Spleen (tissue), 11 donors: ENCODE data around the gene GLRA2. TPM values are rescaled to one million over a fixed set of nuclear protein-coding genes. Genes with fewer than 3 reads are reported as not detected.

Source experiments
- DNase-seq: peaks from one replicate; pipeline ENCODE4 v3.0.0-alpha.2; 2020
- H3K27ac ChIP-seq, 8 donors: fragments of 200-600 bp; sonication (generic) in 7 of 8; 1 replicate in 4 of 8; 2 replicates in 4 of 8; pipeline versions ENCODE4 v1.5.0 to v1.8.0; 2016 to 2021; ENCODE audit warnings: inconsistent platforms in 4 of 8, mild to moderate bottlenecking in 4 of 8, moderate library complexity in 1 of 8
- H3K27me3 ChIP-seq, 7 donors: fragments of 200-600 bp; sonication (generic) in 6 of 7; replicated peaks in 1 of 7; 1 replicate in 4 of 7; 2 replicates in 3 of 7; pipeline versions ENCODE4 v1.5.0 to v1.8.0; 2016 to 2021; ENCODE audit warnings: inconsistent platforms in 3 of 7, mild to moderate bottlenecking in 1 of 7
- H3K36me3 ChIP-seq, 6 donors: fragments of 200-600 bp; sonication (generic) in 5 of 6; 1 replicate in 4 of 6; 2 replicates in 2 of 6; pipeline versions ENCODE4 v1.5.0 to v1.8.0; 2016 to 2021; ENCODE audit warnings: inconsistent platforms in 2 of 6
- H3K4me1 ChIP-seq, 6 donors: fragments of 200-600 bp; sonication (generic) in 5 of 6; 1 replicate in 3 of 6; 2 replicates in 3 of 6; pipeline versions ENCODE4 v1.5.0 to v1.8.0; 2016 to 2021; ENCODE audit warnings: inconsistent platforms in 3 of 6
- H3K4me3 ChIP-seq, 8 donors: fragments of 200-600 bp; sonication (generic) in 7 of 8; 1 replicate in 4 of 8; 2 replicates in 4 of 8; pipeline versions ENCODE4 v1.5.0 to v1.8.0; 2016 to 2021; ENCODE audit warnings: inconsistent platforms in 4 of 8, mild to moderate bottlenecking in 4 of 8, moderate library complexity in 2 of 8
- H3K9me3 ChIP-seq, 8 donors: fragments of 200-600 bp; sonication (generic) in 7 of 8; 1 replicate in 4 of 8; 2 replicates in 4 of 8; pipeline versions ENCODE4 v1.5.0 to v1.8.0; 2016 to 2021; ENCODE audit warnings: inconsistent platforms in 4 of 8
- POLR2A ChIP-seq, 3 donors: fragments of 450-650 bp; IDR thresholded peaks; one replicate each; pipeline ENCODE4 v1.5.1; 2017; ENCODE audit warnings: antibody characterized with exemption in 3 of 3, mild to moderate bottlenecking in 1 of 3
- POLR2AphosphoS5 ChIP-seq, 3 donors: sonication (generic); formaldehyde crosslinking; IDR thresholded peaks; one replicate each; pipeline ENCODE4 v1.5.1; 2017; ENCODE audit warnings: antibody characterized with exemption in 3 of 3
- WGBS, 5 donors: extraction: QIAGEN DNeasy Blood & Tissue Kit in 3 of 5; methylation state at CpG; one replicate each; pipeline versions ENCODE4 v1.1.5 to v1.1.7; 2013 to 2018; 5-methylcytosine and 5-hydroxymethylcytosine counted together
- intact Hi-C: fragments of 100-400 bp; cut with DNase I; formaldehyde crosslinking; loops from one replicate; pipeline ENCODE4 v1.15.0; 2023; ENCODE audit warnings: low total_unique reads
- polyA plus RNA-seq, 3 donors: library from polyadenylated mRNA; stranded (reverse); fragments of 200-250 nt; gene quantifications; one replicate each; pipeline ENCODE4 v1.2.1, GENCODE V29; 2013
- total RNA-seq, 7 donors: library from RNA; depleted of rRNA in 3 of 7; stranded (reverse); fragments of >200 nt in 3 of 7; fragmentation: NEBNext Ultra II Directional in 4 of 7; extraction: Animal tissue kit (Norgen Biotek cat#: 25700) in 4 of 7; gene quantifications; one replicate each; pipeline versions ENCODE4 v1.1.0 to v1.2.1, GENCODE V29; 2016 to 2021
- TF ChIP-seq, protein P1 (sequence below), 11 experiments: fragments of 200-600 bp in 7 of 11; fragments of 450-650 bp in 4 of 11; sonication (generic) in 4 of 11; IDR thresholded peaks in 8 of 11; conservative IDR thresholded peaks in 3 of 11; 1 replicate in 7 of 11; 2 replicates in 4 of 11; pipeline versions ENCODE4 v1.4.0 to v1.8.0; 2016 to 2021; ENCODE audit warnings: antibody characterized with exemption in 11 of 11, inconsistent platforms in 4 of 11, mild to moderate bottlenecking in 1 of 11
- donor health status: healthy with polysubstance abuse.
- donor health status: DM: no; HTN: no; CAD: no; lungs with moderate emphysema.
- donor health status: DM: no; HTN: no; CAD: no.
- donor health status: Bipolar disorder and iron deficiency.
- donor health status: healthy.
- donor health status: DM: no; HTN: no; CAD: no.
- donor health status: DM: yes; HTN: yes; CAD: no.

Gene GLRA2
- total and polyA plus RNA-seq, 10 donors: not detected

DNA sequence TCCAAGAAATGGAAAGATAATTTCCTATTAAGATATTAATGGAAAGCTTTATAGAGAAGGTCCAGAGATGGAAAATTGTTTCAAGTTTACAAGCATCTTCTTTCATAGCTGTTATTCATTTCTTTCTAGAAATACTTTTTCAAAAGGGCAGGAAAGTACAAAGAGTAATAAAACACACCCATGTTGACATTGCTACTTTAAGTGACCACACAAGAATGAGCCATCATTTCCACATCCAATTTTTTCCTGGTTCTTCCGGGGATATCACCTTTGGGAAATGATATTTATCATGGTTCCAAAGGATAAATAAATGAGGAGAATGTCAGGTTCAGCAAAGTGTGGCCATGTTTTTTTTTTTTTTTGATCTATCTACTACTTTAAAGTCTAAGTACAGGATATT, 4.5 kb downstream of the GLRA2 start:
- intact Hi-C loops: no loop called here
- no peaks in the 10 kb centered on the region for H3K36me3 ChIP-seq
- TF ChIP-seq POLR2A (IDR thresholded peaks at IDR 0.05): no peak
- TF ChIP-seq, protein P1, sequence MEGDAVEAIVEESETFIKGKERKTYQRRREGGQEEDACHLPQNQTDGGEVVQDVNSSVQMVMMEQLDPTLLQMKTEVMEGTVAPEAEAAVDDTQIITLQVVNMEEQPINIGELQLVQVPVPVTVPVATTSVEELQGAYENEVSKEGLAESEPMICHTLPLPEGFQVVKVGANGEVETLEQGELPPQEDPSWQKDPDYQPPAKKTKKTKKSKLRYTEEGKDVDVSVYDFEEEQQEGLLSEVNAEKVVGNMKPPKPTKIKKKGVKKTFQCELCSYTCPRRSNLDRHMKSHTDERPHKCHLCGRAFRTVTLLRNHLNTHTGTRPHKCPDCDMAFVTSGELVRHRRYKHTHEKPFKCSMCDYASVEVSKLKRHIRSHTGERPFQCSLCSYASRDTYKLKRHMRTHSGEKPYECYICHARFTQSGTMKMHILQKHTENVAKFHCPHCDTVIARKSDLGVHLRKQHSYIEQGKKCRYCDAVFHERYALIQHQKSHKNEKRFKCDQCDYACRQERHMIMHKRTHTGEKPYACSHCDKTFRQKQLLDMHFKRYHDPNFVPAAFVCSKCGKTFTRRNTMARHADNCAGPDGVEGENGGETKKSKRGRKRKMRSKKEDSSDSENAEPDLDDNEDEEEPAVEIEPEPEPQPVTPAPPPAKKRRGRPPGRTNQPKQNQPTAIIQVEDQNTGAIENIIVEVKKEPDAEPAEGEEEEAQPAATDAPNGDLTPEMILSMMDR (IDR thresholded peaks at IDR 0.05 in 8 of 11, conservative IDR thresholded peaks at IDR 0.05 in 3 of 11): no peak
- TF ChIP-seq POLR2AphosphoS5 (IDR thresholded peaks at IDR 0.05): no peak
- no peak overlapping the region for H3K27ac ChIP-seq
- DNase-seq: no peak
- H3K4me3 ChIP-seq: no peak overlapping the region
- H3K27me3 ChIP-seq: peaks cover 0 to 24% (median 0%) of the 10 kb centered on the region in 7 donors
- WGBS, 5 donors: 63 to 96% (median 67%) methylated on average over 1 of the region's 1 CpG
- no peaks in the 10 kb centered on the region for H3K4me1 ChIP-seq
- H3K9me3 ChIP-seq: no peaks in the 10 kb centered on the region

GRCh38 chrX:14546190-14546589, 16.9 kb downstream of the GLRA2 start:
- no peaks in the 10 kb centered on the region for H3K9me3 ChIP-seq
- intact Hi-C loops: no loop called here
- no peaks in the 10 kb centered on the region for H3K27me3 ChIP-seq
- H3K4me1 ChIP-seq: no peaks in the 10 kb centered on the region
- no peak overlapping the region for H3K4me3 ChIP-seq
- no peaks in the 10 kb centered on the region for H3K36me3 ChIP-seq
- TF ChIP-seq POLR2A (IDR thresholded peaks at IDR 0.05): no peak
- no peak overlapping the region for H3K27ac ChIP-seq
- no peak for DNase-seq
- 58 to 75% (median 65%) methylated on average over 4 of the region's 4 CpGs for WGBS, 5 donors

GRCh38 chrX:14554131-14554715, 24.9 kb downstream of the GLRA2 start:
- H3K27ac ChIP-seq: no peak overlapping the region
- H3K4me1 ChIP-seq: no peaks in the 10 kb centered on the region
- DNase-seq: no peak
- TF ChIP-seq POLR2A (IDR thresholded peaks at IDR 0.05) (no peak), POLR2AphosphoS5 (IDR thresholded peaks at IDR 0.05) (no peak)
- TF ChIP-seq, protein P1 (IDR thresholded peaks at IDR 0.05 in 8 of 11, conservative IDR thresholded peaks at IDR 0.05 in 3 of 11): no peak
- no peaks in the 10 kb centered on the region for H3K27me3 ChIP-seq
- WGBS, 5 donors: 26 to 45% (median 35%) methylated on average over 2 to 3 of the region's 3 CpGs
- H3K36me3 ChIP-seq: no peaks in the 10 kb centered on the region
- H3K4me3 ChIP-seq: no peak overlapping the region
- intact Hi-C loops: no loop called here
- no peaks in the 10 kb centered on the region for H3K9me3 ChIP-seq

DNA sequence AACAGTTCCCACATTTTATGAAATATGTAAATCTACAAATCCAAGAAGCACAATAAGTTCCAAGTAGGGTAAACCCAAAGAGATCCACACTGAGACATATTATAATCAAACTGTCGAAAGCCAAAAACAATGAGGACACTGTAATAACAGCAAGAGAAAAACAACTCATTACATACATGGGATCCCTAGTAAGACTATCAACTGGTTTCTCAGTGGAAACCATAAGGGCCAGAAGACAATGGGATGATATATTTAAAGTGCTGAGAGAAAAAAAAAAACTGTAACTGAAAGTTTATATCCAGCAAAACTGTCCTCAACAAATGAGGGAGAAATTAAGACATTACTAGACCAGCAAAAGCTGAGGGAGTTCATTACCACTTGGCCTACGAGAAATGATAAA, 34.7 kb downstream of the GLRA2 start:
- WGBS, 5 donors: 71 to 87% (median 80%) methylated on average over 2 of the region's 2 CpGs
- TF ChIP-seq POLR2AphosphoS5 (IDR thresholded peaks at IDR 0.05): no peak
- TF ChIP-seq, protein P1 (IDR thresholded peaks at IDR 0.05 in 8 of 11, conservative IDR thresholded peaks at IDR 0.05 in 3 of 11): no peak
- peaks cover 0 to 47% (median 12%) of the 10 kb centered on the region in 8 donors for H3K9me3 ChIP-seq
- no peak overlapping the region for H3K4me3 ChIP-seq
- H3K27ac ChIP-seq: no peak overlapping the region
- no peaks in the 10 kb centered on the region for H3K4me1 ChIP-seq
- H3K27me3 ChIP-seq: no peaks in the 10 kb centered on the region
- DNase-seq: no peak
- intact Hi-C loops: no loop called here
- H3K36me3 ChIP-seq: no peaks in the 10 kb centered on the region

DNA sequence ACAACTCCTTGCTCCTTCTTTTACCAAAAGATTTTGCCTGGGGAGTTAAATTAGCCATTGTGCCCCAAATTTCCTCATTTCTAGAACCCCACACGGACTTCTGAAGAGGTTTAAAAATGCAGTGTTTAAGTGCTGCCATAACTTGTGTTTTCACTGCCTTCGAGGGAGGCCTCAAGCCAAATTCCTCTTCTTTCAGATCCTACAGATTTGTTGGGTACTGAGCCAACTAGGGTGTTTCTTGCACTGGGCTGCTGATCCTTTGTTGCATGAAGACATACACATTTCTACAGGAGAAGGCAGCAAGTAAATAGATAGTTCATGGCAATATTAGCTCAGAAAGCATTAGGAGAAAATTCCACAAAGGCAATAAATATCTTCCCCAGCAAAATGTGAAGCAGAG, 43.8 kb downstream of the GLRA2 start:
- no peaks in the 10 kb centered on the region for H3K4me1 ChIP-seq
- 29 to 75% (median 45%) methylated on average over 2 of the region's 2 CpGs for WGBS, 5 donors
- H3K27me3 ChIP-seq: no peaks in the 10 kb centered on the region
- no peak overlapping the region for H3K27ac ChIP-seq
- DNase-seq: no peak
- no peaks in the 10 kb centered on the region for H3K9me3 ChIP-seq
- TF ChIP-seq POLR2AphosphoS5 (IDR thresholded peaks at IDR 0.05) (no peak), POLR2A (IDR thresholded peaks at IDR 0.05) (no peak)
- TF ChIP-seq, protein P1 (IDR thresholded peaks at IDR 0.05 in 8 of 11, conservative IDR thresholded peaks at IDR 0.05 in 3 of 11): no peak
- intact Hi-C loops: no loop called here
- no peaks in the 10 kb centered on the region for H3K36me3 ChIP-seq
- H3K4me3 ChIP-seq: no peak overlapping the region
